ENCODE data around the gene ZNF532.

DNA sequence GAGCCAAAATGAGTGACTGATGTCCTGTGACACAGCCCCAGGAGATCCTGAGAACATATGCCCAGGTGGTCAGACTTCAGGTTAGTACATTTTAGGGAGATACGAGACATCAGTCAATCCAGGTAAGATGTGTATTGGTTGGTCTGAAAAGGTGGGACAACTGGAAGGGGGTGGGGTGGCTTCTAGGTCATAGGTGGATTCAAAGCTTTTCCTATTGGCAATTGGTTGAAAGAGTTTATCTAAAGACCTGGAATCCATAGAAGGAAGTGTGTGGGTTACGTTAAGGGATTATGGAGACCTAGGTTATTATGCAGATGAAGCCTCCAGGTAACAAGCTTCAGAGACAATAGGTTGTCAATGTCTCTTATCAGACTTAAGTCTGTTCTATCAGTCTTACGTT lies 136.5 kb downstream of the ZNF532 start:
- no peak for TF ChIP-seq POLR2A (IDR thresholded peaks at IDR 0.05)
- TF ChIP-seq CTCF (IDR thresholded peaks at IDR 0.05), result no peak

All from heart left ventricle (tissue), 13 donors.